K562 (cell line): ENCODE data around the gene ACKR1.

Experiments used
- EP300 ChIP-seq: IDR thresholded peaks from 2 replicates; pipeline ENCODE4 v1.6.1; 2012; ENCODE audit warnings: low read length, improper control_type of control experiment
- FOXK1 ChIP-seq: sonication (generic); formaldehyde crosslinking; IDR thresholded peaks from 2 replicates; pipeline ENCODE4 v1.8.0; 2022; ENCODE audit warnings: missing genetic modification reagents, mild to moderate bottlenecking, borderline replicate concordance
- KLF16 ChIP-seq: IDR thresholded peaks from 2 replicates; pipeline ENCODE4 v1.6.1; 2016; ENCODE audit warnings: antibody characterized with exemption
- U2AF1 ChIP-seq: fragments of 200-400 bp; formaldehyde crosslinking; optimal IDR thresholded peaks from 2 replicates; pipeline ENCODE3; 2017; ENCODE audit warnings: mild to moderate bottlenecking, low read depth, low read length, moderate library complexity
- ZNF224 ChIP-seq: sonication (generic); formaldehyde crosslinking; IDR thresholded peaks from 2 replicates; pipeline ENCODE4 v1.8.0; 2022; ENCODE audit warnings: mild to moderate bottlenecking, missing genetic modification reagents
- ZNF274 ChIP-seq: IDR thresholded peaks from 2 replicates; pipeline ENCODE4 v1.6.1; 2011; ENCODE audit warnings: low read depth, mild to moderate bottlenecking, low read length, moderate library complexity, borderline replicate concordance
- ZNF316 ChIP-seq: fragments of 450-650 bp; IDR thresholded peaks from 2 replicates; pipeline ENCODE4 v1.6.1; 2016
- ZZZ3 ChIP-seq: fragments of 450-650 bp; IDR thresholded peaks from 2 replicates; pipeline ENCODE4 v1.6.1; 2016; ENCODE audit warnings: antibody characterized with exemption, mild to moderate bottlenecking, moderate library complexity
- TF ChIP-seq, protein P1 (sequence below): sonication (generic); IDR thresholded peaks from 2 replicates; pipeline ENCODE4 v1.6.1; 2016
- TF ChIP-seq, protein P2 (sequence below), 3 experiments: IDR thresholded peaks in 2 of 3; conservative IDR thresholded peaks in 1 of 3; 2 replicates each; pipeline ENCODE4 v1.5.1; 2011 to 2012; ENCODE audit warnings: low read length in 3 of 3, mild to moderate bottlenecking in 3 of 3, control low read depth in 2 of 3, improper control_type of control experiment in 1 of 3, inconsistent platforms in 1 of 3, low read depth in 1 of 3, mixed read lengths in 1 of 3, moderate library complexity in 1 of 3; ENCODE audit not compliant: insufficient read depth in 2 of 3

DNA sequence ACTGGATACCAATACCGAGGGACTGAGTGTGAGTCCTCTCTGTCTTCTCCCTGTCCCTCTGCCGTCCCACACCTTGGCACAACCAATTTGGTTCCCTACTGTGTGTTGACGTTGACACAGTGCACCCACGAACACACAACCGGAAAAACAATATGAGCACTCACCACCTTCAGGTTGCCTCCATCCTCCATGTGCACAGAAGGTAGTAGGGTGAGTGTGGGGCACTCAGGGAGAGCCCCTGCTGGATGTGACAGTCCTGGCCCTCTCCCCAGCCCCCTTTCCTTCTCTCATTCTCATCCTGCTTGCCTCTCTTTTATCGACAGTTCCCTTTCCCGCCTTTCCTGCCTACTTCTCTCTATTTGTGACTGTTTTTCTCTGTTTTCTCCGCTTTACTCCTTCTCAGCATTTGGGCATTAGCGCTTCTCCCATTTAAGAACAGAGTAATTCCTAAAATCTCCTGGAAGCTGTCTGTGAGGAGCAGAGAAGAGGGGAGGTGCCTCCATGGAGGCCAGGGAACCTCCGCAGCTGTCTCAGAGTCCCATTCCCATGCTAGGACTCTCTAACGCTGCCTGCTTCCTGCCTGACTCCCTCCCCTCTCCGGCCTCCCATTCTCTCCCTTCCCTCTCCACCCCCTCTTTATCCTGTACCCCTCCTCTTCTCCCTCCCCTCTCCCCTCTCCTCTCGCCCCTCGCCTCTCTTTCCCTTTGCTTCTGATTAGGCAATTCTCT, 16.9 kb upstream of the ACKR1 start:
- TF ChIP-seq ZZZ3 = no peak
- TF ChIP-seq KLF16 = no peak
- TF ChIP-seq ZNF316 = no peak
- no peak for TF ChIP-seq ZNF274
- no peak for TF ChIP-seq ZNF224 (CRISPR knock-in tag)
- no peak for TF ChIP-seq U2AF1
- TF ChIP-seq, protein P1, sequence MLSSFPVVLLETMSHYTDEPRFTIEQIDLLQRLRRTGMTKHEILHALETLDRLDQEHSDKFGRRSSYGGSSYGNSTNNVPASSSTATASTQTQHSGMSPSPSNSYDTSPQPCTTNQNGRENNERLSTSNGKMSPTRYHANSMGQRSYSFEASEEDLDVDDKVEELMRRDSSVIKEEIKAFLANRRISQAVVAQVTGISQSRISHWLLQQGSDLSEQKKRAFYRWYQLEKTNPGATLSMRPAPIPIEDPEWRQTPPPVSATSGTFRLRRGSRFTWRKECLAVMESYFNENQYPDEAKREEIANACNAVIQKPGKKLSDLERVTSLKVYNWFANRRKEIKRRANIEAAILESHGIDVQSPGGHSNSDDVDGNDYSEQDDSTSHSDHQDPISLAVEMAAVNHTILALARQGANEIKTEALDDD = no peak
- TF ChIP-seq EP300 = no peak
- no peak for TF ChIP-seq FOXK1
- TF ChIP-seq, protein P2, sequence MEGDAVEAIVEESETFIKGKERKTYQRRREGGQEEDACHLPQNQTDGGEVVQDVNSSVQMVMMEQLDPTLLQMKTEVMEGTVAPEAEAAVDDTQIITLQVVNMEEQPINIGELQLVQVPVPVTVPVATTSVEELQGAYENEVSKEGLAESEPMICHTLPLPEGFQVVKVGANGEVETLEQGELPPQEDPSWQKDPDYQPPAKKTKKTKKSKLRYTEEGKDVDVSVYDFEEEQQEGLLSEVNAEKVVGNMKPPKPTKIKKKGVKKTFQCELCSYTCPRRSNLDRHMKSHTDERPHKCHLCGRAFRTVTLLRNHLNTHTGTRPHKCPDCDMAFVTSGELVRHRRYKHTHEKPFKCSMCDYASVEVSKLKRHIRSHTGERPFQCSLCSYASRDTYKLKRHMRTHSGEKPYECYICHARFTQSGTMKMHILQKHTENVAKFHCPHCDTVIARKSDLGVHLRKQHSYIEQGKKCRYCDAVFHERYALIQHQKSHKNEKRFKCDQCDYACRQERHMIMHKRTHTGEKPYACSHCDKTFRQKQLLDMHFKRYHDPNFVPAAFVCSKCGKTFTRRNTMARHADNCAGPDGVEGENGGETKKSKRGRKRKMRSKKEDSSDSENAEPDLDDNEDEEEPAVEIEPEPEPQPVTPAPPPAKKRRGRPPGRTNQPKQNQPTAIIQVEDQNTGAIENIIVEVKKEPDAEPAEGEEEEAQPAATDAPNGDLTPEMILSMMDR (IDR thresholded peaks at IDR 0.05 in 2 of 3, conservative IDR thresholded peaks at IDR 0.05 in 1 of 3; ENCODE audit: insufficient read depth in 2 of 3, low read depth in 1 of 3, low read length in 3 of 3) = no peak
